Chondrocyte (in vitro differentiated cells): ENCODE measurements around the gene RFC5. TPM values are rescaled to one million over a fixed set of nuclear protein-coding genes. Genes with fewer than 3 reads are reported as not detected.

Source experiments
- DNase-seq: peaks from one replicate; pipeline ENCODE4 v3.0.0; 2021; ENCODE audit warnings: mixed read lengths, low spot score
- H3K27ac Mint-ChIP-seq: one replicate; pipeline ENCODE4 v1.8.0; 2021; ENCODE audit warnings: mild to moderate bottlenecking, moderate library complexity, mixed read lengths; ENCODE audit not compliant: unreplicated experiment
- H3K27me3 Mint-ChIP-seq: 2 replicates; pipeline ENCODE4 v1.8.0; 2021; ENCODE audit warnings: low read depth, mixed read lengths
- H3K36me3 Mint-ChIP-seq: 2 replicates; pipeline ENCODE4 v1.8.0; 2021; ENCODE audit warnings: low read depth, mixed read lengths
- H3K4me1 Mint-ChIP-seq: 2 replicates; pipeline ENCODE4 v1.8.0; 2021; ENCODE audit warnings: low read depth, mild to moderate bottlenecking, mixed read lengths
- H3K4me3 Mint-ChIP-seq: one replicate; pipeline ENCODE4 v1.8.0; 2021; ENCODE audit warnings: mild to moderate bottlenecking, moderate library complexity, mixed read lengths; ENCODE audit not compliant: unreplicated experiment
- H3K9me3 Mint-ChIP-seq: 2 replicates; pipeline ENCODE4 v1.8.0; 2021; ENCODE audit warnings: low read depth, mixed read lengths
- total RNA-seq: library from RNA; stranded (reverse); gene quantifications from 3 replicates; pipeline ENCODE4 v1.2.1, GENCODE V29; 2021
- TF ChIP-seq, protein P1 (sequence below): fragments of 200-600 bp; sonication (generic); IDR thresholded peaks from 2 replicates; pipeline ENCODE4 v1.5.0; 2021; ENCODE audit warnings: antibody characterized with exemption, mild to moderate bottlenecking, moderate library complexity

RFC5 gene
- total RNA-seq, 1 donor from 2014 or later: 6.3 TPM

DNA sequence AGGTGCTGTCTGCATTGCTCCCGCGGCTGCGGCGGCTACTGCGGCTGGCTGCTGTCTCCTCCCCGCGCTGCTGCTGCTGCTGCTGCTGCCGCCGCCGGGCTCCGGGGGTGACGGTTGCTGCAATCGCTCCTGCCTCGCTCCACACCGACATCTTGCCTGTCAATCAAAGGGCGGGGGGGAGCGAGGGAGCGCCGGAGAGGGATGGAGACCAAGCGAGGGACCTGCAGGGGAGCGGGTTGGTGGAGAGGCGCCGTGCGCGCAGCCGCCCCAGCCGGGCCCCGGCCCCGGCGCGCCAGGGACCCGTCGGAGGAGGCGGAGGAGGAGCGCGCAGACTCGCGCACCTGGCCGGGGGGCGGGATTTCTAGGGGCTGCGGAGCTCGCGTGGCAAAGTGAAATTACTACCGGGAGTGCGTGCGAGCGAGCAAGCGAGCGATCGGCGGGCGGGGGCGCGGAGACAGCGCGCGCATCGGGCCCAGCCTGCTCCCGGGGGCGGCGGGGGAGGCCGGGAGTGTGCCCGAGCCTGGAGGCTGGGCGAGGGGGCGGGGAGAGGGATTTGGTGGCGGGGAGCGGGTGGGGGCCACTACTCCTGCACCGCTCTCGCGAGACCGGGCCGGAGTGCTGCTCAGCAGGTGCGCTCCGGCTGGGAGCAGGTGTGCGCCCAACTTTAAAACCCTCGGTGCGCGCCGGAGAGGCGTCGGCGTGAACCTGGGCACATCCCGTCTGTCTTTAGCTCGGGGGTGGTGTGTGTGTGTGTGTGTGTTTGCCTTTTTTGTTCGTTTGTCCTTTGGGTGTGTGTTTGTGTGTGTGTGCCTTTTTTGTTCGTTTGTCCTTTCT, 47.5 kb upstream of the RFC5 start, which contains the start of gene KSR2:
TSS of gene KSR2 (minus strand) at position 165 of the 834 bp plus-strand sequence. CDS start 735 bp downstream, outside the sequence.
- no peak for DNase-seq
- H3K4me1 Mint-ChIP-seq: peaks cover 10% of the 10 kb centered on the region
- TF ChIP-seq, protein P1, sequence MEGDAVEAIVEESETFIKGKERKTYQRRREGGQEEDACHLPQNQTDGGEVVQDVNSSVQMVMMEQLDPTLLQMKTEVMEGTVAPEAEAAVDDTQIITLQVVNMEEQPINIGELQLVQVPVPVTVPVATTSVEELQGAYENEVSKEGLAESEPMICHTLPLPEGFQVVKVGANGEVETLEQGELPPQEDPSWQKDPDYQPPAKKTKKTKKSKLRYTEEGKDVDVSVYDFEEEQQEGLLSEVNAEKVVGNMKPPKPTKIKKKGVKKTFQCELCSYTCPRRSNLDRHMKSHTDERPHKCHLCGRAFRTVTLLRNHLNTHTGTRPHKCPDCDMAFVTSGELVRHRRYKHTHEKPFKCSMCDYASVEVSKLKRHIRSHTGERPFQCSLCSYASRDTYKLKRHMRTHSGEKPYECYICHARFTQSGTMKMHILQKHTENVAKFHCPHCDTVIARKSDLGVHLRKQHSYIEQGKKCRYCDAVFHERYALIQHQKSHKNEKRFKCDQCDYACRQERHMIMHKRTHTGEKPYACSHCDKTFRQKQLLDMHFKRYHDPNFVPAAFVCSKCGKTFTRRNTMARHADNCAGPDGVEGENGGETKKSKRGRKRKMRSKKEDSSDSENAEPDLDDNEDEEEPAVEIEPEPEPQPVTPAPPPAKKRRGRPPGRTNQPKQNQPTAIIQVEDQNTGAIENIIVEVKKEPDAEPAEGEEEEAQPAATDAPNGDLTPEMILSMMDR: no peak
- peak within 1 kb of the TSS; percentile 20 for H3K27ac Mint-ChIP-seq
- peaks cover 69% of the 10 kb centered on the region for H3K27me3 Mint-ChIP-seq
- peak within 1 kb of the TSS; percentile 75 for H3K4me3 Mint-ChIP-seq
- H3K9me3 Mint-ChIP-seq: peaks cover 10% of the 10 kb centered on the region
- peaks cover 4% of the 10 kb centered on the region for H3K36me3 Mint-ChIP-seq

DNA sequence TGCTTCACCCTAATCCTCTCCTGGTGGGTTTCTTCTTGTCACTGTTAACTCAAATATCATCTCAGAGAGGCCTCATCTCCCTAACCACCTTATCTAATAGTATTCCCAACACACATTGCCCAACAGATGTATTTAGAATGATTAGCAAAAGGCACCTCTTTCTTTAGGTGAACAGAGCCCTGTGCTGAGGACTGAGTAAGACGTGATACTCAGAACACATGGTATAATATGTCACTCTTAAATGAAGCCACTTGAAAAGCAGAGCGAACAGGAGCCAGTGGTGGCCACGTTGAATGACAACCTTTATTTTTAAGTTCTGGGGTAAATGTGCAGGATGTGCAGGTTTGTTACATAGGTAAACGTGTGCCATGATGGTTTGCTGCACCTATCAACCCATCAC, 46.2 kb upstream of the RFC5 start:
- no peak for DNase-seq
- no peak overlapping the region for H3K27ac Mint-ChIP-seq
- peaks cover 10% of the 10 kb centered on the region for H3K9me3 Mint-ChIP-seq
- no peak overlapping the region for H3K4me3 Mint-ChIP-seq
- peaks cover 61% of the 10 kb centered on the region for H3K27me3 Mint-ChIP-seq
- peaks cover 10% of the 10 kb centered on the region for H3K4me1 Mint-ChIP-seq
- H3K36me3 Mint-ChIP-seq: peaks cover 4% of the 10 kb centered on the region
- TF ChIP-seq, protein P1: no peak

DNA sequence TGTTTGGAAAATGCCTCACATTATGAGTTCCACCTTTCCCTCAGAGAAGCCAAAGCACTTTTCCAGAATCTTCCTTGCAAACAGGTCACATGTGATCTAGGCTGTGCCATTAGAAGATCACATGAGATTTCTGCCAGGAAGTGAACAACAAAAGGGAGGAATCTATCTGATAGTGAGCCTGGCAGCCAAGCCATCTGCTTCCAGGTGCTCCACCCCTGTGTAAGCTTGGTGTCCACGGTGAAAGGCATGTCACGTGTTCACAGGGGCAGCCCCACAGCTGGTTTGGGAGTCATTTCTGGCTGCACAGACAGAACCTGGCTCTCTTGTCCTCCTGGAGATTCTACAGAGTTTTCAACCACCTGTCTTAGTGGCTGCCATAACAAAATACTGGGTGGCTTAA, 44.2 kb upstream of the RFC5 start:
- TF ChIP-seq, protein P1: no peak
- Mint-ChIP-seq H3K27me3 (peaks cover 44% of the 10 kb centered on the region), H3K36me3 (peaks cover 4% of the 10 kb centered on the region), H3K4me1 (peaks cover 10% of the 10 kb centered on the region), H3K27ac (no peak overlapping the region), H3K9me3 (peaks cover 10% of the 10 kb centered on the region), H3K4me3 (no peak overlapping the region)
- DNase-seq: no peak

DNA sequence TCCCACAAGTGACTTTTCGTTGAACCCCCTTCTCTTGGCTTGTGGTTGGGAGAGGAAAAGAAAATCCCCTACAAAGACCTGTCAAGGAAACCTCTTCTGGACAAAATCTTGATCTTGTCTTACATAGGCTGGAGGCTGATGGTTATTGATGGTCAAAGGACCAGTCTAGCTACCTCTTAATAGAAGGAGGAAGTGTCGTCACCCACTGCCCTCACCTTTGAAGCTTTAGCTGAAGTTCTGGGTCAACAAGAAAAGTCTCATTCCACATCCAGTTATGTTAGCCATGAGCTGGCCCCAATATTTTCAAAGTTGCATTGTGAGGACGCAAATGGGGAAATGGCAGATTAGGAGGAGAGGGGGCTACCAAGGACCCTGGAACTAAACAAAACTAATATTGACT, 41.5 kb upstream of the RFC5 start:
- TF ChIP-seq, protein P1: no peak
- Mint-ChIP-seq H3K27ac (no peak overlapping the region), H3K9me3 (peaks cover 10% of the 10 kb centered on the region), H3K4me1 (no peaks in the 10 kb centered on the region), H3K27me3 (peaks cover 33% of the 10 kb centered on the region), H3K36me3 (peaks cover 4% of the 10 kb centered on the region), H3K4me3 (no peak overlapping the region)
- DNase-seq: no peak

DNA sequence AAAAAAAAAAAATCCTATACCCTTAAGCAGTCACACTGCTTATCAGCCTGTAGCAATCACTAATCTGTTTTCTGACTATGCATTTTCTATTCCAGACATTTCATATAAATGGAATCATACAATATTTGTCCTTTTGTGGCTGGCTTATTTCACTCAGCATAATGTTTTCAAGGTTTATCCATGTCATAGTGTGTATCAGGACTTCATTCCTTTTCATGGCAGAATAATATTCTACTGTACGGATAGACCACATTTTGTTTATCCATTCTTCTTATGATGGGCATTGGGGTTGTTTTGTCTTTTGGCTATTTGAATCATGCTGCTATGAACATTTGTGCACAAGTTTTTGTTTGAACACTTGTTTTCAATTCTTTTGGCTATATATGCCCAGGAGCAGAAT, 39.1 kb upstream of the RFC5 start:
- H3K27ac Mint-ChIP-seq: no peak overlapping the region
- H3K4me1 Mint-ChIP-seq: no peaks in the 10 kb centered on the region
- TF ChIP-seq, protein P1: no peak
- H3K36me3 Mint-ChIP-seq: no peaks in the 10 kb centered on the region
- H3K27me3 Mint-ChIP-seq: peaks cover 25% of the 10 kb centered on the region
- no peaks in the 10 kb centered on the region for H3K9me3 Mint-ChIP-seq
- no peak for DNase-seq
- no peak overlapping the region for H3K4me3 Mint-ChIP-seq
